HepG2 (cell line): ENCODE data around the gene CAMTA1. TPM values are rescaled to one million over a fixed set of nuclear protein-coding genes. Genes with fewer than 3 reads are reported as not detected.

ENCODE experiments used
- ATAC-seq: fragments of 200-7000 bp; cut with Tn5 transposase; 3 replicates; pipeline ENCODE4 v1.9.1; 2020; ENCODE audit warnings: mild to moderate bottlenecking, moderate library complexity
- BruUV-seq: library from RNA; stranded (reverse); fragments of 400-500 nt; replicated peaks from 2 replicates; lab custom pipeline; 2021; lab: Mats Ljungman, UMichigan
- CTCF ChIA-PET: fragments of 300-600 bp; formaldehyde crosslinking; extraction: SDS; loops from one replicate; lab custom pipeline; 2021; ENCODE audit warnings: low total read pairs, inconsistent platforms, low intra/inter-chr PET ratio; lab: Yijun Ruan, JAX
- POLR2A ChIA-PET: fragments of 350-600 bp; sonication (Branson Sonifier 250); formaldehyde crosslinking; loops from one replicate; lab custom pipeline; 2020; ENCODE audit warnings: antibody characterized with exemption, inconsistent platforms; lab: Yijun Ruan, JAX
- DNase-seq: peaks from one replicate; pipeline ENCODE4 v3.0.0-alpha.2; 2015; ENCODE audit warnings: low spot score
- FAIRE-seq: peaks from 3 replicates; lab custom pipeline; 2011; peaks lifted over from hg19 to GRCh38; lab: Jason Lieb, UNC
- H2AFZ ChIP-seq: one replicate; pipeline ENCODE4 v1.6.1; 2011; ENCODE audit warnings: low read length, inconsistent platforms
- H3K27ac ChIP-seq: fragments of 300-600 bp; 3 replicates; pipeline ENCODE4 v1.8.0; 2011; ENCODE audit warnings: mixed run types, mild to moderate bottlenecking, mixed read lengths, low read length, inconsistent platforms; ENCODE audit not compliant: insufficient read depth; ENCODE audit errors: extremely low read length
- H3K27me3 ChIP-seq, 2 experiments: fragments of 200-600 bp in 1 of 2; 2 replicates in 1 of 2; 3 replicates in 1 of 2; pipeline versions ENCODE4 v1.6.0 to v1.8.0; 2011; ENCODE audit warnings: low read length in 2 of 2, mild to moderate bottlenecking in 2 of 2, moderate library complexity in 2 of 2, inconsistent platforms in 1 of 2; ENCODE audit not compliant: insufficient read depth in 2 of 2, control insufficient read depth in 1 of 2
- H3K36me3 ChIP-seq, 2 experiments: fragments of 200-600 bp in 1 of 2; replicated peaks in 1 of 2; 2 replicates in 1 of 2; 3 replicates in 1 of 2; pipeline versions ENCODE4 v1.5.1 to v1.8.0; 2011; ENCODE audit warnings: low read length in 2 of 2, inconsistent platforms in 1 of 2; ENCODE audit not compliant: insufficient read depth in 2 of 2, control insufficient read depth in 1 of 2
- H3K4me1 ChIP-seq: 2 replicates; pipeline ENCODE4 v1.5.1; 2012; ENCODE audit warnings: low read length, inconsistent platforms; ENCODE audit not compliant: insufficient read depth
- H3K4me2 ChIP-seq: 2 replicates; pipeline ENCODE4 v1.6.0; 2011; ENCODE audit warnings: low read depth, low read length, inconsistent platforms
- H3K4me3 ChIP-seq, 3 experiments: fragments of 200-600 bp in 1 of 3; sonication (generic), shearing (Covaris generic) in 1 of 3; replicated peaks in 1 of 3; 2 replicates each; pipeline ENCODE4 v1.5.1; 2011 to 2016; ENCODE audit warnings: low read length in 3 of 3, inconsistent platforms in 2 of 3, low read depth in 2 of 3, mild to moderate bottlenecking in 2 of 3, control low read depth in 1 of 3, mixed read lengths in 1 of 3; ENCODE audit not compliant: insufficient read depth in 1 of 3
- H3K79me2 ChIP-seq: one replicate; pipeline ENCODE4 v1.6.1; 2011; ENCODE audit warnings: low read length, inconsistent platforms; ENCODE audit not compliant: insufficient read depth
- H3K9ac ChIP-seq: 2 replicates; pipeline ENCODE4 v1.6.0; 2011; ENCODE audit warnings: mild to moderate bottlenecking, low read depth, low read length, inconsistent platforms; ENCODE audit not compliant: insufficient read depth
- H3K9me3 ChIP-seq: 2 replicates; pipeline ENCODE4 v1.5.1; 2012; ENCODE audit warnings: mild to moderate bottlenecking, low read length
- H4K20me1 ChIP-seq: 2 replicates; pipeline ENCODE4 v1.6.0; 2011; ENCODE audit warnings: inconsistent platforms, mild to moderate bottlenecking, low read length, moderate library complexity; ENCODE audit not compliant: insufficient read depth
- DNMT3B ChIP-seq: conservative IDR thresholded peaks from 2 replicates; pipeline ENCODE4 v1.6.1; 2016; ENCODE audit warnings: missing biosample characterization, control low read depth
- GLMP ChIP-seq: sonication (generic); formaldehyde crosslinking; IDR thresholded peaks from 2 replicates; pipeline ENCODE4 v1.9.0; 2021; ENCODE audit warnings: missing genetic modification reagents, mild to moderate bottlenecking, borderline replicate concordance
- HCFC1 ChIP-seq: fragments of 150-350 bp; IDR thresholded peaks from 2 replicates; pipeline ENCODE4 v1.6.1; 2014; ENCODE audit warnings: low read depth, low read length
- JUND ChIP-seq: sonication (generic); formaldehyde crosslinking; IDR thresholded peaks from 2 replicates; pipeline ENCODE4 v1.8.0; 2022; ENCODE audit warnings: mild to moderate bottlenecking, missing genetic modification reagents
- MZF1 ChIP-seq: sonication (generic); formaldehyde crosslinking; IDR thresholded peaks from 2 replicates; pipeline ENCODE4 v1.8.1; 2023; ENCODE audit warnings: mild to moderate bottlenecking, missing genetic modification reagents, borderline replicate concordance
- PHF21A ChIP-seq: sonication (generic); formaldehyde crosslinking; IDR thresholded peaks from 2 replicates; pipeline ENCODE4 v1.5.0; 2020; ENCODE audit warnings: mild to moderate bottlenecking, missing genetic modification reagents
- POLR2AphosphoS2 ChIP-seq: IDR thresholded peaks from 2 replicates; pipeline ENCODE4 v1.6.1; 2011; ENCODE audit warnings: low read depth, low read length, improper control_type of control experiment
- RORA ChIP-seq: sonication (generic); formaldehyde crosslinking; IDR thresholded peaks from 2 replicates; pipeline ENCODE4 v1.5.0; 2020; ENCODE audit warnings: mild to moderate bottlenecking, missing genetic modification reagents, moderate library complexity
- SMAD3 ChIP-seq: sonication (generic); formaldehyde crosslinking; IDR thresholded peaks from 2 replicates; pipeline ENCODE4 v1.4.0; 2020; ENCODE audit warnings: missing genetic modification reagents
- ZBTB43 ChIP-seq: sonication (generic); formaldehyde crosslinking; conservative IDR thresholded peaks from 2 replicates; pipeline ENCODE4 v1.4.0; 2020; ENCODE audit warnings: missing genetic modification reagents
- ZNF276 ChIP-seq: sonication (generic); formaldehyde crosslinking; IDR thresholded peaks from 2 replicates; pipeline ENCODE4 v1.4.0; 2020; ENCODE audit warnings: mild to moderate bottlenecking, low read depth, missing genetic modification reagents
- ZNF44 ChIP-seq: sonication (generic); formaldehyde crosslinking; IDR thresholded peaks from 2 replicates; pipeline ENCODE4 v1.5.1; 2020; ENCODE audit warnings: mild to moderate bottlenecking, missing genetic modification reagents
- ZNF691 ChIP-seq: sonication (generic); formaldehyde crosslinking; IDR thresholded peaks from 2 replicates; pipeline ENCODE4 v1.4.0; 2020; ENCODE audit warnings: missing genetic modification reagents, low read depth, mild to moderate bottlenecking, borderline replicate concordance
- WGBS: methylation state at CpG from one replicate; pipeline ENCODE4 v1.1.6; 2017; ENCODE audit warnings: low lambda C conversion rate; 5-methylcytosine and 5-hydroxymethylcytosine counted together
- in situ Hi-C: cut with HindIII; loops from 2 replicates; pipeline ENCODE4 v1.10.0; 2017; ENCODE audit warnings: low pct_unique_long_range_greater_than_20kb; ENCODE audit not compliant: extremely low pct_ligation_motif_present
- intact Hi-C: fragments of 100-400 bp; cut with micrococcal nuclease; formaldehyde crosslinking; loops from one replicate; pipeline ENCODE4 v1.10.0; 2022; ENCODE audit not compliant: unreplicated experiment
- polyA plus RNA-seq, 8 experiments: library from polyadenylated mRNA; depleted of rRNA in 3 of 8; stranded (reverse) in 7 of 8; unstranded in 1 of 8; fragments of >200 nt; fragmentation: Illumina TruSeq in 4 of 8; extraction: Trizol in 4 of 8; gene quantifications; 2 replicates each; pipeline versions ENCODE4 v1.2.1 to v1.2.3, GENCODE V29; 2011 to 2016; ENCODE audit warnings: low read depth in 4 of 8, missing spikeins in 1 of 8, mixed read lengths in 1 of 8; ENCODE audit not compliant: insufficient read depth in 1 of 8
- total RNA-seq, 5 experiments: library from RNA; depleted of rRNA; stranded (reverse); fragments of >200 nt; fragmentation: Illumina TruSeq; extraction: Trizol; gene quantifications; 2 replicates each; pipeline ENCODE4 v1.2.3, GENCODE V29; 2016; ENCODE audit warnings: low read depth in 1 of 5

The CAMTA1 gene
- total and polyA plus RNA-seq, 2 of the 13 experiments (the other 11 are each of a cell fraction or from before 2014, with no cell fraction given), result 25.0 to 36.4 TPM

GRCh38 chr1:7515175-7515574, 729.9 kb downstream of the CAMTA1 start:
- Histone ChIP-seq H3K9me3 (no peaks in the 10 kb centered on the region), H4K20me1 (no peaks in the 10 kb centered on the region), H3K79me2 (no peaks in the 10 kb centered on the region), H3K27me3 (peaks cover 4 to 19% of the 10 kb centered on the region in 2 experiments; a peak in 3 of 5 replicates), H3K4me3 (no peak overlapping the region), H3K27ac (no peak overlapping the region), H3K36me3 (no peaks in the 10 kb centered on the region), H3K4me1 (peaks cover 7% of the 10 kb centered on the region), H2AFZ (no peak overlapping the region), H3K9ac (no peak overlapping the region), H3K4me2 (no peak overlapping the region)
- no peak for ATAC-seq
- TF ChIP-seq ZNF276 (CRISPR knock-in tag), result no peak
- no peak for TF ChIP-seq POLR2AphosphoS2
- no peak for TF ChIP-seq ZNF44 (CRISPR knock-in tag)
- intact Hi-C loops, result no loop called here
- 24% methylated on average over 4 of the region's 5 CpGs for WGBS
- BruUV-seq, result no TSS peak
- no peak for FAIRE-seq
- in situ Hi-C loops, result no loop called here
- POLR2A ChIA-PET, result no interaction called here
- DNase-seq, result no peak
- CTCF ChIA-PET, result no interaction called here

- in situ Hi-C loops (no loop called here), intact Hi-C loops (no loop called here)
- Histone ChIP-seq H4K20me1 (no peaks in the 10 kb centered on the region), H3K4me3 (no peak overlapping the region), H3K27ac (no peak overlapping the region), H3K79me2 (no peaks in the 10 kb centered on the region), H3K9me3 (no peaks in the 10 kb centered on the region), H3K4me1 (no peaks in the 10 kb centered on the region), H3K4me2 (no peak overlapping the region), H3K27me3 (peaks cover 4 to 19% of the 10 kb centered on the region in 2 experiments; a peak in 3 of 5 replicates), H3K9ac (no peak overlapping the region), H3K36me3 (no peaks in the 10 kb centered on the region), H2AFZ (no peak overlapping the region)
- ChIA-PET POLR2A (no interaction called here), CTCF (no interaction called here)
- ATAC-seq (no peak), FAIRE-seq (no peak), DNase-seq (no peak)
- WGBS, result 57% methylated on average over 5 of the region's 8 CpGs
- no TSS peak for BruUV-seq
- no peak for TF ChIP-seq MZF1 (CRISPR knock-in tag)
- no peak for TF ChIP-seq SMAD3 (CRISPR knock-in tag)
- no peak for TF ChIP-seq GLMP (CRISPR knock-in tag)
- no peak for TF ChIP-seq DNMT3B
- TF ChIP-seq ZNF691 (CRISPR knock-in tag), result no peak
- TF ChIP-seq HCFC1, result no peak
- no peak for TF ChIP-seq JUND (CRISPR knock-in tag)
- no peak for TF ChIP-seq ZBTB43 (CRISPR knock-in tag)
- no peak for TF ChIP-seq RORA (CRISPR knock-in tag)
- no peak for TF ChIP-seq PHF21A (CRISPR knock-in tag)
Observed at GRCh38 chr1:7515904-7516303, 730.6 kb downstream of the CAMTA1 start.
